ENCODE measurements around the gene AQP5. TPM values are rescaled to one million over a fixed set of nuclear protein-coding genes. Genes with fewer than 3 reads are reported as not detected.

Gene AQP5
- polyA plus RNA-seq: not detected in 2 replicates

DNA sequence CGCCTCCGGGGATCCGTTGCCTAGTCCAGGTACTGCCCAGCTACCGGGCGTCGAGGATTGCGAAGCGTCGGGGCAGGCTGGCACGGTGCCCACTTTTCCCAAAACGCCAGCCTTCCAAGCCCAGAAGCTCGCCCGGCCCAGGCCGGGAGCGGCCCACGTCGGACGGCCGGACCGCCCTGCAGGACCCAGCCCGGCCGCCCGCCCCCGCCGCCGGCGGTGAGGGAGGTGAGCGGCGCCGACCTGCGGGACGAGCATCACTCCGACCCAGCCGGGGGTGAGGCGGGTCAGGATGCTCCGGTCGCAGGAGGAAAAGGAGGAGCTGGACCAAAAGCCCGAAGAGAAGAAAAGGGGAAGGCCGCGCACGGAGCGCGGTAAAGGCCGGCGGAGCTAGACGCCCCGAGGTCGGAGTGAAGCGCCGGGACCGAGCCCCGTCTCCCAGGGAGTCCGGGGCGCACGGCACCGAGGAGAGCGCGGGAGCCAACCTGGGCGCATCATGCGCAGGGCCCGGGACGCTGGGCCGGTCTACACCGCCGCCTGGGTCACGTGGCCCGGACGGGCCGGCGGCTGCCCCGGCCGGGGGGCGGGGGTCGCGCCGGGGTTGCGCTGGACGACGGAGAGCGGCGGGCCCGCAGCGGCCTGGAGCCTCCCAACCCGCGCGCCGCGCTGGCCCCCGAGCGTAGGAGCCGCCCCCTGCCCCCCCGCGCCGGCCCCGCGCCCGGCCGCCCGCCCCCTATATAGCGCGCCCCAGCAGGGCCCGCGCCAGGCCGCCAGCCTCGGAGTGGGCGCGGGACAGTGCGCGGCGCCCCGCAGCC lies at the start of gene AQP5:
Gene AQP5, plus strand, starts transcription at position 762 of the 812 bp plus-strand sequence. CDS start 146 bp downstream, outside the sequence.

DNA sequence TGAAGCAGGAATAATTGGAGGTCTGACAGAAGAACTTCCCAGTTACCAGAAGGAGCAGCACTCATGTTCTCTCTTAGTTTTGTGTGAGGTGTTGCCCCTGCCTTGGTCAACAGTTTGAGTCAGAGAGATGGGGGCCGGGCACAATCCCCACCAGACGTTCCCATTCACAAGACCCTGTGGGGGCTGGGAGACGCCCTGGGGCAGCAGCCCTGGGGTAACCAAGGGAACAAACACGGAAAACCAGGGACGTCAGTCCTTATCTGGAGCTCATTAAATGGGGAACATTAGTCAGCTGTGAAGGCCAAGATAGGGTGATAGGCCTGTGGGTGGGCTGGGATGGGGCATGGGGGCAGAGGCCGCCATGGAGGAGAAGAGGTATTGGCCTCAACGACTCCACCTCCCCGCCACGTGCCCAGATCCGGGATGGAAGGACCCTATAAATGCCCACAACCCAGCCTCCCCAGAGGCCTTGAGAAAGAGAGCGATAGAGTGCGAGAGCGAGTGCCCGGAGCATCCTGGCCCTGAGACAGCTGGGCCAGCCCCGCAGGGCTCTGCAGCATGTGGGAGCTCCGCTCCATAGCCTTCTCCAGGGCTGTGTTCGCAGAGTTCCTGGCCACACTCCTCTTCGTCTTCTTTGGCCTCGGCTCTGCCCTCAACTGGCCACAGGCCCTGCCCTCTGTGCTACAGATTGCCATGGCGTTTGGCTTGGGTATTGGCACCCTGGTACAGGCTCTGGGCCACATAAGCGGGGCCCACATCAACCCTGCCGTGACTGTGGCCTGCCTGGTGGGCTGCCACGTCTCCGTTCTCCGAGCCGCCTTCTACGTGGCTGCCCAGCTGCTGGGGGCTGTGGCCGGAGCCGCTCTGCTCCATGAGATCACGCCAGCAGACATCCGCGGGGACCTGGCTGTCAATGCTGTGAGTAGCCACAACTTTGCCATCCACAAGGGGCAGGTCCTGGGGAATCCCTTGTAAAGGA lies 11.1 kb upstream of the AQP5 start, which contains the start of gene AQP2:
Gene AQP2, plus strand, starts transcription at position 465 of the 979 bp plus-strand sequence. Its CDS starts 94 bp downstream, at position 559.

DNA sequence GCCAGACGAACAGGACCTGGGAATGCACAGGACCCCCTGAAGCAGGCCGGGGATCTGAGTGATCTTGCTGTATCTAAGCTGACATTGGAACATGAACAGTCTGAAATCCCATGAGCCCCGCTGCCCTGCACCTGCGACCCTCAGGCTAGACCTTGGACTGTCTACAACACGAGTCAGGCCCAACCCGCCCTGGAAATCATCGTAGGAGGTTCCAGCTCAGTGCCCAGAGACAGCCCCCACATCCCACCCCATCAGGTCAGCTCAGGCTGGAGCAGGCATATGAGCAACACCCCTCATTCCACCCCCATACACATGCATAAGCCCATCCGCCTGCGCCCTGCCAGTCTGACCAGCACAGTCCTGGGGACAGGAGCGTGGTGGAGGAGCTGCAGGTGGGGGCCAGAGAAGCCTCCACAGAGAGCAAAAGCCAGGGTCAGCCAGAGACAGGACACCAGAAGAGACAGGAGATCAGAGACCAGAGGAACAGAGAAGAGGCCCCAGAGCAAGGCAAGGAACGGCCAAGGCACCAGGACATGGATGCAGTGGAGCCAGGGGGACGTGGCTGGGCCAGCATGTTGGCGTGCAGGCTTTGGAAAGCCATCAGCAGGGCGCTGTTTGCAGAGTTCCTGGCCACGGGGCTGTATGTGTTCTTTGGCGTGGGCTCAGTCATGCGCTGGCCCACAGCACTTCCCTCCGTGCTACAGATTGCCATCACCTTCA lies 11.1 kb downstream of the AQP5 start, which contains the start of gene AQP6:
Gene AQP6, plus strand, starts transcription at position 307 of the 720 bp plus-strand sequence. Its CDS starts 227 bp downstream, at position 534.

Other genes starting within 250 kb of the AQP5 start
- gene TMBIM6, start 220.3 kb upstream of the AQP5 start, polyA plus RNA-seq: 465 and 709 TPM in 2 replicates
- 0.22 and 0.59 TPM in 2 replicates for gene NCKAP5L, start 133.5 kb upstream of the AQP5 start, polyA plus RNA-seq
- 0.66 and 2.3 TPM in 2 replicates for gene BCDIN3D, start 118.8 kb upstream of the AQP5 start, polyA plus RNA-seq
- 846 and 1,023 TPM in 2 replicates for gene FAIM2, start 58.0 kb upstream of the AQP5 start, polyA plus RNA-seq
- not detected in 2 replicates for gene AQP2, start 11.1 kb upstream of the AQP5 start, polyA plus RNA-seq
- 0.12 TPM in 1 of 2 replicates, not detected in the other for gene AQP6, start 11.1 kb downstream of the AQP5 start, polyA plus RNA-seq
- 5.0 and 5.4 TPM in 2 replicates for gene RACGAP1, start 63.6 kb downstream of the AQP5 start, polyA plus RNA-seq
- gene ASIC1, start 95.7 kb downstream of the AQP5 start, polyA plus RNA-seq: 14.0 and 20.6 TPM in 2 replicates
- gene SMARCD1, start 123.5 kb downstream of the AQP5 start, polyA plus RNA-seq: 4.7 and 6.0 TPM in 2 replicates
- 0.25 and 3.1 TPM in 2 replicates for gene GPD1, start 142.1 kb downstream of the AQP5 start, polyA plus RNA-seq
- 492 and 586 TPM in 2 replicates for gene COX14, start 150.4 kb downstream of the AQP5 start, polyA plus RNA-seq
- gene CERS5, start 205.5 kb downstream of the AQP5 start, polyA plus RNA-seq: 11.2 and 12.0 TPM in 2 replicates

All from Purkinje cell (primary cell).